ENCODE measurements around the gene PVR. TPM values are rescaled to one million over a fixed set of nuclear protein-coding genes. Genes with fewer than 3 reads are reported as not detected.

PVR gene
- total and polyA plus RNA-seq, 8 donors, result 9.3 to 28.8 (median 18.7) TPM

DNA sequence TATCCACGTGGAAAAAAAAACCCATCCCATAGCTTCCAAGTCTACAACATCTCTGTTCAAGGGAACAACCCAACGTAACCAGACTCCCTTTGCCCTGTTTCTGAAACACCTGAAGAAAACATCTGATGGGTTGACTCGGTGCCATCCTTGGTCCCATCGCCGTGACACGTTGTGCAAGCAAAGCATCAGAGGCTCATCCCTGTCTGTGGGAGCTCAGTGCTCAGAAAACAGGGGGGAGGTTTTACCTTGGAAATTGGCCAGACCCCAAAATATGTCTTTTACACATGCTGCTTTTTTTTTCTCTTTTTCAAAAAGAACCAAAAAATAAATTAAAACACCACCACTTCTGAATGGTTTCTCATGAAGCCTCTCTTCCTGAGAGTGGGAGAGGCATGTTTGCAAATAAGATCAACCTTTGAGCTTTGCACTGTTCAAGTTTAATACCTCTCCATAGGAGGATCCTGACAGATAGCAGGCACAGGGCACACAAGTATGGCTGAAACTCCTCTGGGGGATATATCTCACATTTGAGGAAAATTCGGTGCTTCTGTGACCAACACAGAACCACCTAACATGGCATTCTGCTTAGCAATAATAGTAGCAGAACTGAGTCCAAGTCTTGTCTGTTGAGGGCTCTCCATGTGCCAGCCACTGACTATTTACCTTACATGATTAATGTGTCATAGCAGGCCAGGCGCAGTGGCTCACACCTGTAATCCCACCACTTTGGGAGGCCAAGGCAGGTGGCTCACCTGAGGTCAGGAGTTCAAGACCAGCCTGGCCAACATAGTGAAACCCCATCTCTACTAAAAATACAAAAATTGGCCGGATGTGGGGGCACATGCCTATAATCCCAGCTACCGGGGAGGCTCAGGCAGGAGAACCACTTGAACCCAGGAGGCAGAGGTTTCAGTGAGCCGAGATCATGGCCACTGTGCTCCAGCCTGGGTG, 7.0 kb upstream of the PVR start:
- intact Hi-C loops (cut with DNase I), result no loop called here
- Histone ChIP-seq H3K27ac (no peak overlapping the region), H3K27me3 (no peaks in the 10 kb centered on the region), H3K9me3 (no peaks in the 10 kb centered on the region), H3K4me3 (no peak overlapping the region), H3K4me1 (no peaks in the 10 kb centered on the region), H3K36me3 (no peaks in the 10 kb centered on the region)
- no peak for FAIRE-seq
- TF ChIP-seq, protein P1, sequence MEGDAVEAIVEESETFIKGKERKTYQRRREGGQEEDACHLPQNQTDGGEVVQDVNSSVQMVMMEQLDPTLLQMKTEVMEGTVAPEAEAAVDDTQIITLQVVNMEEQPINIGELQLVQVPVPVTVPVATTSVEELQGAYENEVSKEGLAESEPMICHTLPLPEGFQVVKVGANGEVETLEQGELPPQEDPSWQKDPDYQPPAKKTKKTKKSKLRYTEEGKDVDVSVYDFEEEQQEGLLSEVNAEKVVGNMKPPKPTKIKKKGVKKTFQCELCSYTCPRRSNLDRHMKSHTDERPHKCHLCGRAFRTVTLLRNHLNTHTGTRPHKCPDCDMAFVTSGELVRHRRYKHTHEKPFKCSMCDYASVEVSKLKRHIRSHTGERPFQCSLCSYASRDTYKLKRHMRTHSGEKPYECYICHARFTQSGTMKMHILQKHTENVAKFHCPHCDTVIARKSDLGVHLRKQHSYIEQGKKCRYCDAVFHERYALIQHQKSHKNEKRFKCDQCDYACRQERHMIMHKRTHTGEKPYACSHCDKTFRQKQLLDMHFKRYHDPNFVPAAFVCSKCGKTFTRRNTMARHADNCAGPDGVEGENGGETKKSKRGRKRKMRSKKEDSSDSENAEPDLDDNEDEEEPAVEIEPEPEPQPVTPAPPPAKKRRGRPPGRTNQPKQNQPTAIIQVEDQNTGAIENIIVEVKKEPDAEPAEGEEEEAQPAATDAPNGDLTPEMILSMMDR (IDR thresholded peaks at IDR 0.05), result no peak
- WGBS, 2 donors, result 68 to 82% methylated on average over 11 of the region's 11 CpGs
- ATAC-seq, result no peak
- DNase-seq, result no peak

DNA sequence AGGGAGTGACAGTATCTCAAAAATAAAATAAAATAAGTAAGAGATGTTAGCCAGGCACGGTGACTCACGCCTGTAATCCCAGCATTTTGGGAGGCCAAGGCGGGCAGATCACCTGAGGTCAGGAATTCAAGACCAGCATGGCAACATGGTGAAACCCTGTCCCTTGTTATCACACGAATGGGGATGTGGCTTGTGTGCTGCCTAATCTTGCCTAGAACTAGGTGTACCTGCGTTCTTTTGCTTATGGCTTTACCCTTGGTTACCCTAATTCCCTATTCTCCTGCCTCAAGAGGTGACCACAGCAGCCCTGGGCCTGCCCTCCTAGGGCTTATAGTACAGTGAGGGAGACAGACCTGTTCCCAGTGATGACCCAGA, 6.3 kb upstream of the PVR start:
- H3K27ac ChIP-seq, result no peak overlapping the region
- no peak for FAIRE-seq

DNA sequence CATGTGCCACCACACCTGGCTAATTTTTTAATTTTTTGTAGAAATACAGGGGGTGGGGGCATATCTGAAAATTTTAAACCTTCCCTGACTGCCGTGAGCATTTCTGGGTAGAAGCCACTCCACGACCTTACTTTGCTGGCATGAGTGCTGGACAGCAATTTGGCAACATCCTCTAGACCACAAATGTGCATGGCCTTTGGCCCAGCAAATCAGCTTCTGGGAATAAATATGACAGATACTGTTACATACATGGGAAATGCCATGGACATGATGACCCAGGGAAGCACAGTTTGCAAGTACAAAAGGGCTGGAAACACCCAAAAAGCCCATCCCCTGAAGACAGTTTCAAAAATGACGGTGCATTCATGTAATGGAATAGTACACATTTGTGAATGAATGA, 3.2 kb upstream of the PVR start:
- intact Hi-C loops (cut with DNase I), result no loop called here

More for the DNA sequence above, 6.3 kb upstream of the PVR start:
- Histone ChIP-seq H3K4me3 (no peak overlapping the region), H3K27me3 (no peaks in the 10 kb centered on the region), H3K36me3 (no peaks in the 10 kb centered on the region), H3K4me1 (no peaks in the 10 kb centered on the region), H3K9me3 (no peaks in the 10 kb centered on the region)
- 86 to 98% methylated on average over 5 of the region's 5 CpGs for WGBS, 2 donors
- intact Hi-C loops (cut with DNase I), result no loop called here
- no peak for ATAC-seq
- no peak for DNase-seq
- TF ChIP-seq, protein P1 (IDR thresholded peaks at IDR 0.05), result no peak

DNA sequence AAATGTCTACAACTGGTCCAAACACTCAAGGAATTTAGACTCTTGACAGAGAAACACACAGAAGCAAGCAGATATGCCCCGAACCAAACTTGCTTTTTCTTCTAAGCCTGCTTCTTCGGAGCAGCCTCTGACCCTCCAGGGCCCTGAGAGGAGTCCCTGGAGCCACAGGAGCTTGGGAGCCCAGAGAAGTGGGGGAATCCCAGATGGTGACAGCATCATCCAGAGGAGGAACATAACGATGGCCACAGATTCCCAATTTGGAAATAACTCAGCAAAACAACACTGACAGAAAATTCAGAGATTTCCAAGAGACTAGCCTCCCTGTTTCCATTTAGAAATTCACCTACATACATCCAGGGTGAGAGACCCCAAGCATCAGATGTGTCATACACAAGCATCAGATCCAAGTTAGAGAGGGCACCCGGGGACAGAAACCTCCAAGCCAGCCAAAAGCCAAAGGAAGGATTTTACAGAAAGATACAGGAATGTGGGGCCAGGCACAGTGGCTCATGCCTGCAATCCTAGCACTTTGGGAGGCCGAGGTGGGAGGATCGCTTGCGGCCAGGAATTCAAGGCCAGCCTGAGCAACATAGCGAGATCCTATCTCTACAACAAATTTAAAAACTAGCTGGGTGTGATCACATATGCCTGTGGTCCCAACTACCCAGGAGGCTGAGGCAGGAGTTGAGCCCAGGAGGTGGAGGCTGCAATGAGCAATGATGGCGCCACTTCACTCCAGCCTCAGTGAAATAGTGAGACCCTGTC, 2.0 kb upstream of the PVR start:
- intact Hi-C loops (cut with DNase I), result no loop called here
- no peaks in the 10 kb centered on the region for H3K36me3 ChIP-seq
- WGBS, 2 donors, result 90 to 96% methylated on average over 9 of the region's 9 CpGs

More for the DNA sequence above, 3.2 kb upstream of the PVR start:
- H3K4me3 ChIP-seq, result no peak overlapping the region
- TF ChIP-seq, protein P1 (IDR thresholded peaks at IDR 0.05), result no peak
- H3K27me3 ChIP-seq, result no peaks in the 10 kb centered on the region
- H3K9me3 ChIP-seq, result no peaks in the 10 kb centered on the region
- DNase-seq (no peak), FAIRE-seq (no peak), ATAC-seq (no peak)
- WGBS, 2 donors, result 58 to 71% methylated on average over 3 of the region's 3 CpGs
- no peaks in the 10 kb centered on the region for H3K36me3 ChIP-seq
- no peak overlapping the region for H3K27ac ChIP-seq
- no peaks in the 10 kb centered on the region for H3K4me1 ChIP-seq

More for the DNA sequence above, 2.0 kb upstream of the PVR start:
- Histone ChIP-seq H3K4me3 (no peak overlapping the region), H3K9me3 (no peaks in the 10 kb centered on the region), H3K4me1 (no peaks in the 10 kb centered on the region), H3K27ac (no peak overlapping the region), H3K27me3 (no peaks in the 10 kb centered on the region)
- no peak for ATAC-seq
- DNase-seq, result peak in 1 of 6 donors; percentile 5
- TF ChIP-seq, protein P1 (IDR thresholded peaks at IDR 0.05), result no peak
- FAIRE-seq, result no peak
